NOMO-1 treated with DMSO at 0.1 percent for 48 hours (cell line): ENCODE results near the gene PTGR3.

Source experiments
- DNase-seq: peaks from one replicate; lab custom pipeline; 2025; ENCODE audit not compliant: unreplicated experiment; lab: John Stamatoyannopoulos, UW

PTGR3 gene

DNA sequence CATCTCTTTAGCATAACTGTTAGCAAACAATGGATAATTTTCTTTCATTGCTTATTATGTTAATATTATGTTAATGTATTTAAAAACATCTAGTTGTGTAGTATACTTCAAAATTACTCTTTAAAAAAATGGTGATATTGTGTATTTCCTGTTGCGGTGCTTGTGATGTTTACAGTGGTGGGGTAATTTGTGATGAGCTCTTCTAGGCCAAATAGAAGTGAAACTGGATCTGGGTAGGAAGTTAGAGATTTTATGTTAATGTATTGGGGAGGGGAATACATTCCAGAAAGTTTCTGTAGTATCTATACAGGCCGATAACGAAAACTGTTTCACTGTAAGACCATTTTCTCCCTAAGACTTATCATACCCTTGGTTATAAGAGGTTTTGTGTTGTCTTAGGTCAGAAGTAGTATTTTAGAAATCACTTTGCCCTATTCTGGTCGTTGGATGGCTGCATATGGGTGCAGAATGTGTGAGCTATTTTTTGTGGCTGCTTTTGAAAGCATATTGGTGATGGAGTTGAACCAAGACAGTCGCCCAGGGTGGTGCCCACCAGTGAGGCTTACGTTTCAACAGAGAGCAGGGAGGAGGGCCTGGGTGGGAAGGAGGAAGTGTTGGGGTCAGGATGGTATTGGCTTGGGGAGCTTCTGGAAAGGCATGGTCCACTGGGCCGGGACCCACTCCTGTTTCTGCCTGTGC is 7.4 kb upstream of the PTGR3 start:
- peak; percentile 67 for DNase-seq

DNA sequence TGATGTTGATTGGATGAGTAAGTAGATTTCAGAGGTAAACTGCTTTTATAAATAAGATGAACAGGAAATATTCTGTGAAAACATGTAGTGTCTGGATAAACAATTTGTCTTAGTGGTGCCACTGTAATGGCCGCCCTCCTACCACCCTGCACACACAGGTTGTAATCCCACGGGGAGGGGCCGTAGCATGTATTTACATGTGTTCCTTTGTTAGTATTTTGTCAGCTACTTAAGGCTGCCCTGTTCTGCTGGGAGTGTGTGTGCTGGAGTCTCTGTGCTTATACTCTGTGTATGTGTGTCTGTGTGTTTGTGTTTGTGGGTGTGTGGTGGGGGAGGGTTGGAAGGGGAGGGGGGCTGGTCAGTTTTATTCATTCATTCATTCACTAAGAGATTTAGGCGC is 6.7 kb upstream of the PTGR3 start:
- DNase-seq, result no peak

DNA sequence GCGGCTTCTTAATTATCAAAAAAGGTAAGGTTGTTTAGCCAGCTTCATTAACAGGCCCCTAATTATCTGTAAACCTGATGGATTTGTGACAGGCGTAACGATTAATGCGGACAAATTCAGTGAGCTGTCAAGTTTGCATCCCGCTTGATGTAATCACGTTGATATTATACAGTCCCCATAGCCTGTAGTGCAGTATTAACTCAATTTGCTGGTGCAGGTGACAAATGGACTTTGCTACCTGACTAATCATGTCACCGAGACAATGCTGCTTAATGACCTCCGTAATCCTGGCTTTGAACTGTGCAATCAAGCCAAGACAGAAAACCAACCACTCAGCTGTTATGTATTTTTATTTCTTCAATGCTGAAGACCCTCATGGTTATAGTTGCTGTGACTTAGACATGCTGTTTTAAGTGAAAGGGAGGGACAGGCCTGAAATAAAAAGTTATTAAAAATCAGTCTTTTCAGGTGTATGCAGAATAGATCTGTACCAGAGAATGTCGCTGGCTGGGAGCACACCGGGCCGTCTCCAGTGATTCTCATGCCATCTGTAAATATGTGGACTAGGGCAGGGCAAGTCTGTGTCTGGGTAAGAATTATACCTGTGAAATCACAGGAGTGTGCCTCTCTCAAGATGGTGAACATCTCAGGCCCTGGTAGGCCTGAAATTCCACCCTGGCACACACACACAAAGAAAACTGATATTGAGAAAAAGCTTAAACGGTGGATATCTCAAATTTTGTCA is 6.0 kb upstream of the PTGR3 start:
- no peak for DNase-seq

DNA sequence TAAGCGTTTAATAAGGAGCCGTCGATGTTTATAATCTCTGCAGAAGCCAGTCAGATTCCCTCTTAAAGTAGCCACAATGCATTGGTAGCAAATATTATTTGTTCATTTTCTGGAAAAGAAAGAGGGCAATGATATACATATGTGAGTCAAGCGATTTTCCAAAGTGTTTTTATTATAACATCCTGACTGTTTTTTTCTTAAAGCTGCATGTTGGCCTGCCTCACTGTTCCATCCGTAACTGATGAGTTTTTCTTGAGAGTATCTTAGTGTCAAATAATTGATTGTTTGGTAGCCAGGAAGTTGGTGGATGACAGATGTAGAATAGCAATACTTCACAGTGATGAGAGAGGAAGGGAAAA is 5.4 kb upstream of the PTGR3 start:
- no peak for DNase-seq

DNA sequence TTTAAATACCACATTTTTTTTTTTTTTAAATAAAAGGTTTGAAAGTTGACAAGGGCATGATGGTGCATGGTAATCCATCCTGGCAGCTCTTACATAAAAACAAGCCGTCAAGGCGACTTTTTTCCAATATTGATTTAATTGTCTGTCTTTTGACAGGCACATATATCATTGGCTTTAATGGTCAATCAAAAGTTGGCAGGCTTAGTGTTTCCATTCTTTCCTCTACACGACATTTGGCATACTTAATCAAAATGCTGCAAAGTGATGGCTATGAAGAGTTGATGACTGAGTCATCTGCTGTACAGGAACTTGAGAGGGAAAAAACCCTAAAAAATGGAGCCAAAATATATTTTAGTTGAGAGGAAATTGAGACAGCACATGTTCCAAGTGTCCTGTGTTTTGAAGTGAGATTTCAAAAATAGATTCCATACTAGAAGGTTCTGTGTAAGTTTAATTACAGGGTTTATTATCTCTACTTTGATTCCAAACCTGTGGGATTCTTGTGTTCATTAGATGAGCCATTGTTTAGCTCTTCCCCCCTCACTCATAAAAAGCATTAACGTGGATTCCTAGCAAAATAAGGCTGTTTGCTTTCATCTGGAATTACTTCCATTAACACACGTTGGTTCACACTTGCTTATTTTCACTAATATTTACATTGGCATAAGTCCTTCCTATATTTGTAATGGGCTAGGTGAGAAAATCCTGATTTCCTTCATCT is 4.8 kb upstream of the PTGR3 start:
- DNase-seq, result no peak

DNA sequence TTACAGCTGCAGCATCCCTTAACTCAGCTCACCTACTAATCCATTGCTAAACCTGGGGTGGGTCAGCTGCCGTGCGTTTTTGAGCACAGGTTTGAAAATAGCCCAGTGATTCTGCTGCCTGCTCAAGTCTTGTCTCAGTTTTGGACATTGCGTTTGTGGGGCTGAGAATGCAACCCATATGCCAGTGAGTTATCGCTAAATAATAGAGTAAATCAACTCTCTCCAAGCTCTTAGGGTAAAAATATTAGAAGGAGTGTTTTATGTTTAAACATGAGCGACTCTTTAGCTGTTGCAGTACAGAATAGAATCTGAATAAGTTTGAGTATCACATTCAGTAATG is 3.8 kb upstream of the PTGR3 start:
- DNase-seq, result no peak

DNA sequence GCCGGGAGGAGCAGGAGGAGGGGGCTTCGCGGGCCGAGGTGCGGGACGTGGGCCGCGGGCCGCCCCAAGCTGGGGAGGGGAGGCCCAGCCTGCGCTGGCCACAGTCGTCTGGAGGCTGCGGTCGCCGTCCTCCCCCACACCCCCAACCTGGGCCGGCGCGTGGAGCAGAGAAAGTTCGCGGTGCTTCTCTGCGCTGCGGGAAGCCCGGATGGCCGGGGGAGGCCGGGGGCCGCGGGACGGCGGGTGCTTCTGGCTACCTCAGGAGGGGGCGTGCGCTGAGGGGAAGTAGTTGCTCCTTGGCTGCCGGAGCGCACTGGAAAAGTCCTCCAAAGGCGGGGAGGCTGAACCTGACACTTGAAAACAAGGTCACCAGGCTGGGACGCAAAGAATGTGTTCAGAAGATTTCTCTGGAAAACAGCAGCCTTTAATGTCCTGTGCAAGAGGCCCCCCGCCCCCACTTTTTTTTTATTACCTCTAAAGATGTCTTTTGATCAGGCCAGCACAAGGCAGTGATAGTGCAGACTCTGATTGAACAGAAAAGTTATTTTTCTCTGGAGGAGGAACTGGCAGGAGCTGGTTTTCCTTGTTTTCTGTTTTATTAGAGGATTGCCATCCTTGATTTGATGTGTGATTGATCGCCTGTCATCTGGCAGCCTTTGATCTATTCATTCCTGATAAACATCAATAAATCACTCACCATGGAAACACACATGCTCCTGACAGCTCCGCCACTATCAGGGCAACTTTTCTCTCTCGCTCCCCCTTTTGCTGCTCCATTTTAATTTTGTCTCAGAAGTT is 3.2 kb upstream of the PTGR3 start:
- DNase-seq, result no peak

DNA sequence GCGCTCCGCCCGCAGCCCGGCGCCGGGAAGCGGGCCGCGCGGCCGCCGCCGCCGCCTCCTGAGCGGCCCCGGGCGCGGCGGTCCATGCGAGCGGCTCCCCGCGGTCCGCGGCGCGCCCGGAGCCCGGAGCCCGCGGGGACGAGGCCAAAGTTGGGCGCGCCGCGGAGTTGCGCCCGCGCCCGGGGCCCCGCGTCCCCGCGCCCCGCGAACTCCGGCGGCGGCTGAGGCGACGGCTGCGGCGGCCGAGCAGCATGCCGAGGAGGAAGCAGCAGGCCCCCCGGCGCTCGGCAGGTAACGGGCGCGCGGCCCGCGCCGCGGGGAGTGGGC is 2.6 kb upstream of the PTGR3 start:
- DNase-seq, result no peak

DNA sequence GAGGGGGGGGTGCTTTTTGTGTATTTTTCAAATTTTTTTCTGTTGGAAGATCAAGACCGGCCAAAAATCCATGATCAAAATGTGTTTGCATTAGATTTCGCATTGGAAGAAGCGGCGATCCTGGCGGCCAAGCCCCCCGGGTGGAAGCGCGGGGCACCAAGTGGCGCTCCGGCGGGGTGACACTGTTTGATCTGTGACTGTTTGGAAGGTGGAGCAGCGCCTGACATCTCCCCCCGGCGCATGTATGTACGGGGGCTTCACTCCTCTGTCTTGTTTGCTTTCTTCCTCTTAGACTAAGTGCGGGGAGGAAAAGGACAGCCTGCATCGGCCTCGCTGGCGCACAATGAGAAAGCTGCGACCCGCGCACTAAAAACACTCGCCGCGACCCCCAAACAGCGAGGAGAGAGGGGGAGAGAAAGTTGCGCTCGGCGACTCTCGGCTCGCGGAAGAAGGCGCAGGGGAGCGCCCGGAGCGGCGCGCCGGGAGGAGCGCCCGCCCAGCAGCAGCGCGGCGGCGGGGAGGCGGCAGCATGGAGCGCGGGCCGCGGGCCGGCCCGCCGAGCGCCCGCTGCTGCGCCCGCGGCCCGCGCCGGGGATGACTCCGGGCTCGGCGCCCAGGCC is 2.2 kb upstream of the PTGR3 start:
- DNase-seq, result no peak

DNA sequence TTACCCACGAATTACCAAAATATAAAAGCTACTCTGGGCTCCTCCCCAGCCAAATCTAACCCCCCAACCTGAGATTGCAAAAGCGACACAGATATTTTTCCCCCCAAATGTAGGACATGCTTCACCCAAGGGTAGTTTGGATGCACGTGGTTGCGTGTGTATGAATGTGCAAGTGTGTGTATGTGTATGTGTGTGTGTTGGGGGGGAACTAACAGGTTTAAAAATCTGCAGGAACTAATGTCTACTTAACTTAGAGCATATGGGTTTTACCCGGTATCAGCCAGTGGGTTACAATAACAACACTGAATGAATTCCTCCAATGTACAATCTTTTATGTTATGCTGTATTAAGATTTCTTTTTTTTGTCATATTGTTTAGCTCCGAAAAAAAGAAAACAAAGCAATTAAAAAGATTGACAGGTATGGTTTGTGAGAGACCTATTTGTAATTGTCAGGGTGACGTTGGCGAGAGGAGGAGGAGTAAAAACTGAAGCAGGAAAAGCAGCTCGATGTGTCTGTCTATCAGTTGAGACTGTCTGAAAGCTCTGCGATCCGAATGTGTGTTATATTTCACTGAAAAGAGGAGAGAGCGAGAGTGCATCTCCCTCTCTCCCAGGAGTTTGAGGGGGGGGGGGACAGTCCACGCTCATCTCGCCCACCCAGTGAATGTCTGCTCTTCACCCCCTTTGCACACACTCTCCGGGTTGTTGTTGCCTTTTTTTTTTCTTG is 1.5 kb upstream of the PTGR3 start, which contains the start of gene TSHZ1:
TSHZ1 (plus strand) TSS at position 524 of the 728 bp plus-strand sequence. CDS start 1,080 bp downstream, outside the sequence.
- peak; percentile 93 for DNase-seq

DNA sequence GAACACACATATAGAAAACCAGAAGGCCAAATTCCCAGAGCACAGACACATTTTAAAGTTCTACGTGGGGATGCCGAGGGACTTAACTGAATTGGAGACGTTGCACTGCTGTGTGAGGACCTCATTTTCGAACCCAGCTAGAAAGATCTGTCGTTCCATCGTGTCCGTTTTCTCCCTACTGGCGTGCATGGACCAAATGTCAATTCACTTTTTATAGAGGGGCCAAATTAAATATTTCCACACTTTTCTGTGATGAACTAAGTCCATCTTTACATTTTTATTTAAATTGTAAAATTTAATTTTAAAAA is 966 bp upstream of the PTGR3 start:
- peak; percentile 38 for DNase-seq

DNA sequence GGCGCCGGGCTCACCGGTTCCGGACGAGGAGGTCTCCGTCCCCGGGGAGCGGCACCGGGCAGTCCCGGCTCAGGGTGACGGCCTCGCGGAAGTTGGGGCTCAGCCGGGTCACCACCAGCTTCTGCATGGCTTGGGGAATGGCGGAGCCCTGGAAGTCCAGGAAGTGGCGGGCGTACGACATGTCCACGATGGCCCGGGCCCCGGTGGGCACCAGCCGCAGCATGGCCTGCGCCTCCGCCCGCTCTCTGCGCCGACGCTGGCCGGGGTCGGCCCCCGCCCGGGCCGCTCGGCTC is 157 bp downstream of the PTGR3 start:
- DNase-seq, result no peak

DNA sequence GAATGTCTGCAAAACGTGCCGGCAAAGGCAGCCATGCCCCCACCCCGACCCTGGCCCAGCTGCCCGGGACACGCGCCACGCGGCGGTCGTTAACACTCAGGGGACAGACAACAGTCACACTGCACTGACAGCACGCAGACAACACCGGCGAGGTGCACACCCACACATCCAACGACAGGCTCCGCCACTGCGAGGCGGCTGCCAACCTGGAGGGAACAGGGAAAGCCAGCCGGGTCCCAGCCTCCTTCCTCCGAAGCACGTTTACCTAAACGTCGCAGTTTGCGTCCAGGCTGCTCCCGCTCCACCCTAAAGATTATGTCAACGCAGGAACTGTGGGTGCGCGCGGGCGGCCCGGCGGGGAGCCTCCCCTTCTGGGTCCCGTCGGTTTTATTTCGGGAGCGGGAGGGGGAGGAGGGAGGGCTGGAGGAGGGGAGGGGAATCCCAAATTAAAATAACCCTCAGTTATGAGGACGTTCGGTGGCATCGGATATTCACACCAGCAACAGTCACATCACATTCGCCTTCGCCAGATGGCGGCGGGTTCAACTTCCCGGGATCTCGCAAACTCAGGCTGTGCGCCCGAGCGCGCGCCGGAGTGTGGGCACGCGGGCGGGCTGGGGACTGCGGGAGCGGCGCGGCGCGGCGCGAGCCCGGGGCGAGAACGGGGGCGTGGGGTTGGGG is 644 bp downstream of the PTGR3 start:
- DNase-seq, result peak; percentile 28

DNA sequence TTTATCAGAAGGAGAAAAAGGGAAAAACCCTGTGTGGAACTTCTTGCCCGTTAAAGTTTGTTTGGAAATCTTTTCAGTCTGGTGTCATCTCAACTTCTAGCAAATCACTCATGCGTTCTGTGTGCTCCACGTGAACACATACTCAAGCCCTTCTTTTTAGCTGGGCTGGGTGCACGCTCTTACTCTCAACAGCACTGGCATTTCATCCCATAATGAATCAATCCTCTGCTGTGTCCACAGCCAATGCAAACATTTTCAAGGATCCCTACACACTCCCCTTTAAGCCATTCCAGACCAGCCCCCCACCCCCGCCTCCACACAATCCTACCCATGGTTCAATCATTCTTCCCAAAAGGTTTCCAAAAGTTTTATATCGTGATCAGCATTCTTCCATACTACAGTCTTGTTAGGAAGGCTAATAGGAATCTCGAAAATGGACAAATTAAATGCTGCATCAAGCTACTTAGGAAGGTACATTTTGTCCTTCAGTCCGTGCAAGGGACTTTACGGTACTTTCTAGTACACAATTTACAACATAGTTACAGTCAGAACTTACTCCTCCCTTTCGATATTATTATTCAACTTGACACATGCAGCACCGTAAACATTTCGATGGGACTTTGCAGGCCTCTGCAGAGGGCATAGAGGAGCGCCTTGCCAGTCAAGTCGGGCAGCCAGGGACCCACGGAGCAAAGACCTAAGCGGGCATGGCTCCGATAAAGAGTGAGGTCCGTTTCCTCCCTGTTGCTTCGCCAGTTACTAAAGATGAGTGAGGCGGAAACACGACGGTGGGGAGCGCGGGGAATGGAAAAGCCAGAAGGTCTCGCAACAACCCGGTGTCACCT is 1.4 kb downstream of the PTGR3 start:
- no peak for DNase-seq

DNA sequence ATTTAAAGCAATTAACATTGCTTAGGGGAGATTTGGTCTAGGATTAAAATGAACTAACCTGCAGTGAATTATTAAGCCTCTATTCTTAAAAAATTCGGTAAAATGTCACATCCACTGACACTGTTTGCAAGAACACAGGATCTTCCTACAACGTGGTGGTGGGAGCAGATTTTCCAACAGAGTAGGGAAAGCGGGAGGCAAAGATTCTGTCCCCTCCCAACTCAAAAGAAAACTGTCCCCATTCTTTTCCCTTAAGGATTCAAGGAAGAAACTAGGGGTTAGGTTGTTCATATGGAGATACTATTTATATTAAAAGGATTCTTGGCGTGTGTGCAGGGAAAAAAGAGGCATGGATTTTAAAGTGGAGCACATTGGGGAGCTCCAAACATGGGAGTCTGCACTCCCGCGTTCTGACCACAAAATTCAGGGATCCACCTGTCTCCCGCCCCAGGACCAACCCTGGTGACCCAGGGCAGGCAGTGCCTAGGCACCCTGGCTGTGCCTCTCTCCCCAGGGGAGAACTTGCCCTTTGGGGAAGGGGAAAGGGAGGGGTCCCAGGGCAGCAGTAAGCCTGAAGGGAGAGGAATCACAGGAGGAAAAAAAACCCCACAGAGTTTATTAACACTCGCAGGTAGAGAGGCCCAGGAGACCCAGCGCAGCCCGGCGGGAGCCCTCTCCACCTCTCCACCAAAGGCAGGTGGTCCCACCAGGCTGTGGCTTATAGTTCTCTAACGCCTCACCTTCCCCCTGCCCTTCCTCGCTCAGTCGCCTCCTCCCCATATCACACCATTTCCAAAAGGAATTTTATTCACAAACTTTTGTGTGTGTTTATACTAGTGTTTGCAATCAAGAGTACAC is 2.3 kb downstream of the PTGR3 start:
- DNase-seq, result no peak

DNA sequence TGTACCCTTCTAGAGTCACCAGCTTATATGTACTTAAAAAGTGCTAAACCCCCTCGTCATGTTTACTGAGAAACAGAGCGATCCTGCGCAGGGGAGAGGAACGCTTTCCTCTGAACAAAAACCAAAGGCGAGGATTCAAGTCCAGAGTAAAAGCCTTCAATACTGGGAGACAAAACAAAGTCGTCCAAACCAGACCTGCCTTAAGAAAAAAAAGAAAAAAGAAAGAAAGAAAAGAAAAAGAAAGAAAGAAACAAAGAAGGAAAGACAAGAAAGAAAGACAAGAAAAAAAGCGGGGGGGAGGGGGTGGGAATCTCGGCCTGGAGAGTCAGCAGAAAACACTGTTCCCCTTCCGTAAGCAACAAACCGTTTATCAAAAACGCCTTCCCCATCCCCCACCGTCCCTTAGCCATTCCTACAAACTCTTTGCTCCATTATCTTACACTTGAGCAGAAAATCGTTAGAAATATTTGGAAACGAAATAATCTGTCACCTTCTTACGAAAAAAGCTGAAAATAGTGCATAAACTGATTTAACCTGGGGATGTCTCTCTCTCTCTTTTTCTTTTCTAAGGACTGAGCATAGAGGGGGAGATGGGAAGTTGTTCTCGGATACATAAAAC is 3.3 kb downstream of the PTGR3 start:
- no peak for DNase-seq

DNA sequence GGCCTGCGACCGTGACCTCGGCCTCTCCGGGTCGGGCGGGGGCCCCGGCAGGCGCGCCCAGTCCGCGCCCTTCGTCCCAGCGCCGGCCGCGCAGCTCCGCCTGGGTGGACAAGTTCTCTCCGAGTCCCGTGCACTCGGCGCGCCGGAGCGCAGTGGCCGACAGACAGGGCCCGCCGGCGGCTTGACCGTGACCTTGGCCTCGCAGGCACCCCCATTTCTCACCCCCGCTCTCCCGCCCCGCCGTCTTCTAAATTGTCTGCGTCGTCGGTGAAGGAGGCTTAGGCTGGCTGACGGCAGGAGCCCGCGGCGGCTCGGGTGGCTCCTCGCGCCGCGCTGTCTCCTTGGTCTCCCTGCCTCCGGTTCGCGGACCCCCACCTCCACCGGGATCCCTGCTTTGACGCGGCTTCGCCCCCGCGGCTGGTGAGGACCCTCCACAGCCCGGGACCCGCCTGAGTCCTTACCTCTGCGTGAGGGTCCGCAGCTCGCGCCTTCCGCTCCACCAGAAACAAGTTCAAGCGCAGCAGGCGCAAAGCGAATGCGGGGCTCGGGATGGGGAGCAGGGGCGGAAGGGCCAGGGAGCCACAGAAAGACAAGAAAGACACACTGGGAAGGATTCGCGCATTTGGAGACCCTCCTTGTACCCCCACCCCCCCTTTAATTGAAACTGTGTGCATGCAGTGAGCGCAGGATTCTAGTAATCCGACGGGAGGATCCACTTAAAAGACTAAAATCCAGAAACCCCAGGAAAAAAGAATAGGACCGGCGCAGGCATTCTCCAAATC is 4.0 kb downstream of the PTGR3 start:
- DNase-seq, result no peak
